Small intestine (tissue), 7 donors: ENCODE data around the gene NDUFS3. TPM values are rescaled to one million over a fixed set of nuclear protein-coding genes. Genes with fewer than 3 reads are reported as not detected.

Source experiments
- DNase-seq, 2 donors: peaks; one replicate each; pipeline versions ENCODE4 v3.0.0 to v3.0.0-alpha.2; 2013
- FAIRE-seq: peaks from 2 replicates; lab custom pipeline; 2012; peaks lifted over from hg19 to GRCh38; lab: Jason Lieb, UNC
- H3K27ac ChIP-seq, 3 donors: one replicate each; pipeline ENCODE4 v1.5.1; 2013; ENCODE audit warnings: low read length in 2 of 3, mild to moderate bottlenecking in 2 of 3, control low read depth in 1 of 3, inconsistent platforms in 1 of 3, low read depth in 1 of 3, moderate library complexity in 1 of 3
- H3K27me3 ChIP-seq, 3 donors: one replicate each; pipeline ENCODE4 v1.6.1; 2013; ENCODE audit warnings: low read length in 3 of 3, inconsistent platforms in 1 of 3; ENCODE audit not compliant: control insufficient read depth in 3 of 3, insufficient read depth in 3 of 3
- H3K36me3 ChIP-seq, 3 donors: one replicate each; pipeline ENCODE4 v1.6.1; 2013; ENCODE audit warnings: low read length in 3 of 3, inconsistent platforms in 1 of 3, low read depth in 1 of 3, mild to moderate bottlenecking in 1 of 3, moderate library complexity in 1 of 3; ENCODE audit not compliant: control insufficient read depth in 3 of 3, insufficient read depth in 2 of 3
- H3K4me1 ChIP-seq, 3 donors: one replicate each; pipeline ENCODE4 v1.6.1; 2013; ENCODE audit warnings: low read length in 2 of 3, inconsistent platforms in 1 of 3, low read depth in 1 of 3, mild to moderate bottlenecking in 1 of 3, moderate library complexity in 1 of 3; ENCODE audit not compliant: control insufficient read depth in 3 of 3, insufficient read depth in 2 of 3
- H3K4me3 ChIP-seq, 3 donors: one replicate each; pipeline ENCODE4 v1.5.1; 2013; ENCODE audit warnings: low read length in 3 of 3, control low read depth in 1 of 3, inconsistent platforms in 1 of 3, low read depth in 1 of 3, mild to moderate bottlenecking in 1 of 3, moderate library complexity in 1 of 3
- H3K9me3 ChIP-seq, 2 donors: one replicate each; pipeline ENCODE4 v1.6.1; 2013; ENCODE audit warnings: low read depth in 1 of 2, low read length in 1 of 2; ENCODE audit not compliant: control insufficient read depth in 2 of 2, insufficient read depth in 1 of 2
- WGBS, 3 donors: extraction: QIAGEN DNeasy Blood & Tissue Kit; methylation state at CpG; one replicate each; pipeline ENCODE4 v1.1.7; 2013; 5-methylcytosine and 5-hydroxymethylcytosine counted together
- polyA plus RNA-seq, 4 donors: library from polyadenylated mRNA; stranded (reverse) in 3 of 4; unstranded in 1 of 4; fragments of 200-250 nt in 3 of 4; fragments of 120-200 nt in 1 of 4; gene quantifications; one replicate each; pipeline versions ENCODE4 v1.2.1 to v1.2.3, GENCODE V29; 2013
- donor health status: healthy with polysubstance abuse.
- donor health status: control.
- donor health status: control.
- donor health status: Bipolar disorder and iron deficiency.
- donor health status: healthy.

The NDUFS3 gene
- polyA plus RNA-seq, 4 donors = 95.2 to 438 (median 263) TPM

- Histone ChIP-seq H3K27me3 (no peaks in the 10 kb centered on the region), H3K4me1 (no peaks in the 10 kb centered on the region), H3K4me3 (no peak overlapping the region), H3K9me3 (no peaks in the 10 kb centered on the region), H3K27ac (no peak overlapping the region), H3K36me3 (peaks cover 11 to 59% (median 20%) of the 10 kb centered on the region in 3 donors)
- DNase-seq (no peak), FAIRE-seq (no peak)
- WGBS, 3 donors = 76 to 83% (median 82%) methylated on average over 5 of the region's 5 CpGs
Measured at GRCh38 chr11:47631473-47631872, 52.6 kb downstream of the NDUFS3 start.

Other genes with a start within 250 kb of the NDUFS3 start
- gene MYBPC3, start 226.4 kb upstream of the NDUFS3 start, polyA plus RNA-seq = 1 to 10 TPM in 1 of 4 donors, under 1 TPM in 2, not detected in 1; 0.03 to 5.4 (median 0.04) TPM
- gene SPI1, start 200.5 kb upstream of the NDUFS3 start, polyA plus RNA-seq = 10 to 100 TPM in 3 of 4 donors, 1 to 10 TPM in 1; 3.4 to 25.4 (median 12.0) TPM
- gene SLC39A13, start 170.5 kb upstream of the NDUFS3 start, polyA plus RNA-seq = 10 to 100 TPM in 2 of 4 donors, 1 to 10 TPM in 2; 7.8 to 30.9 (median 18.0) TPM
- gene PSMC3, start 152.6 kb upstream of the NDUFS3 start, polyA plus RNA-seq = 100 to 1,000 TPM in 3 of 4 donors, 10 to 100 TPM in 1; 88.0 to 156 (median 103) TPM
- under 1 TPM; 0.36 to 0.89 (median 0.66) TPM for gene RAPSN, start 129.9 kb upstream of the NDUFS3 start, polyA plus RNA-seq
- gene CELF1, start 25.9 kb upstream of the NDUFS3 start, polyA plus RNA-seq = 10 to 100 TPM; 16.5 to 69.5 (median 27.0) TPM
- 10 to 100 TPM; 31.3 to 60.1 (median 41.2) TPM for gene PTPMT1, start 13.5 kb upstream of the NDUFS3 start, polyA plus RNA-seq
- gene KBTBD4, start 104 bp upstream of the NDUFS3 start, polyA plus RNA-seq = 10 to 100 TPM in 3 of 4 donors, 1 to 10 TPM in 1; 9.8 to 13.7 (median 12.0) TPM
- under 1 TPM in 2 of 4 donors, not detected in 2; 0.10 to 0.15 TPM for gene FAM180B, start 7.6 kb downstream of the NDUFS3 start, polyA plus RNA-seq
- gene C1QTNF4, start 15.3 kb downstream of the NDUFS3 start, polyA plus RNA-seq = 1 to 10 TPM; 1.3 to 7.6 (median 1.6) TPM
- 100 to 1,000 TPM; 103 to 149 (median 127) TPM for gene MTCH2, start 63.5 kb downstream of the NDUFS3 start, polyA plus RNA-seq
- gene AGBL2, start 136.3 kb downstream of the NDUFS3 start, polyA plus RNA-seq = 10 to 100 TPM in 1 of 4 donors, 1 to 10 TPM in 2, under 1 TPM in 1; 0.81 to 13.2 (median 1.9) TPM
- 100 to 1,000 TPM in 1 of 4 donors, 10 to 100 TPM in 3; 18.1 to 108 (median 28.8) TPM for gene FNBP4, start 188.3 kb downstream of the NDUFS3 start, polyA plus RNA-seq